ENCODE measurements around the gene AARS2. TPM values are rescaled to one million over a fixed set of nuclear protein-coding genes. Genes with fewer than 3 reads are reported as not detected.
A peak's percentile ranks its signal among the peaks of the same experiment; 100 is the strongest.

The AARS2 gene
- total RNA-seq, 2 donors from 2014 or later: 6.0 to 8.8 TPM

DNA sequence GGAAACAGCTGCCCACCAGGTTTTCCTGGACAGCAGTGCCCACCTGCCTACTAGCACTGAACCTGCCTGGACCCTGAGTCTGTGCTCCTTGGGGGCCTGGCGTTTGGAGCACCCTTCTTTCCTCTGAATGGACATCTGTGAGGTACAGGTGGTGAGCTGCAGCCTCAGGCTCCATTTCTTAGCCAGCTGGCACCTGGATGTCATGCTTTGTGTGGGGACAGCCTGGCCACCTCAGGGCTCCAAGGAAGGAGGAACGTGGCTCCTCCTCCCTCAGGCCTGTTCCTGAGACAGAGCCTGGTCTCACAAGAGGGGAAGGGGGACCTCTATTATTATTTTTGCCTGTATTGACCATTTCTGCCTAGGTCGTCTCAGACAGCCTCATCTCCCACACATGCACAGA, 34.8 kb downstream of the AARS2 start:
- no peaks in the 10 kb centered on the region for H3K27me3 ChIP-seq (replicated peaks; ENCODE audit: insufficient read depth)

DNA sequence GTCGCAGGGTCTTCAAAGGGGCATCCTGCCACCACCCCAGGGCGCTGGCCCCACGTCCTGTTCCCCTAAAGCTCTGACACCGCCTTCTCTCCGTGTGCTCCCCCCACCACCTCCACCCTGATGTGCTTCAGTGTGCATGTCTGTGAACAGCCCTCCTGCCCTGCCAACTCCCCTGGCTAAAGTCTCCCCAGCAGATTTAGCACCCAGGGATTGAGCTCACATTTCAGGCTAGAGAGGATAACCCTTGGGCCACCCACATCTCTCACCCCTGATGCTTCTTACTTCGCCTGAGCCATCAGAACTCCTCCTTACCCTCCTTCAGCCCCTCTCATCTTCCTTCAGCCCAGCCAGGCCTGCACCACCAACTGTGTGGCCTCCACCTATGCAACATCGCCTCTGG, 35.4 kb downstream of the AARS2 start:
- TF ChIP-seq, protein P1, sequence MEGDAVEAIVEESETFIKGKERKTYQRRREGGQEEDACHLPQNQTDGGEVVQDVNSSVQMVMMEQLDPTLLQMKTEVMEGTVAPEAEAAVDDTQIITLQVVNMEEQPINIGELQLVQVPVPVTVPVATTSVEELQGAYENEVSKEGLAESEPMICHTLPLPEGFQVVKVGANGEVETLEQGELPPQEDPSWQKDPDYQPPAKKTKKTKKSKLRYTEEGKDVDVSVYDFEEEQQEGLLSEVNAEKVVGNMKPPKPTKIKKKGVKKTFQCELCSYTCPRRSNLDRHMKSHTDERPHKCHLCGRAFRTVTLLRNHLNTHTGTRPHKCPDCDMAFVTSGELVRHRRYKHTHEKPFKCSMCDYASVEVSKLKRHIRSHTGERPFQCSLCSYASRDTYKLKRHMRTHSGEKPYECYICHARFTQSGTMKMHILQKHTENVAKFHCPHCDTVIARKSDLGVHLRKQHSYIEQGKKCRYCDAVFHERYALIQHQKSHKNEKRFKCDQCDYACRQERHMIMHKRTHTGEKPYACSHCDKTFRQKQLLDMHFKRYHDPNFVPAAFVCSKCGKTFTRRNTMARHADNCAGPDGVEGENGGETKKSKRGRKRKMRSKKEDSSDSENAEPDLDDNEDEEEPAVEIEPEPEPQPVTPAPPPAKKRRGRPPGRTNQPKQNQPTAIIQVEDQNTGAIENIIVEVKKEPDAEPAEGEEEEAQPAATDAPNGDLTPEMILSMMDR (IDR thresholded peaks at IDR 0.05): no peak
- DNase-seq (ENCODE audit: low spot score): no peak
- H3K9me3 ChIP-seq: no peaks in the 10 kb centered on the region
- ATAC-seq (ENCODE audit: insufficient number of reproducible peaks, low FRiP score, low read depth): no peak
- no peaks in the 10 kb centered on the region for H3K27me3 ChIP-seq (replicated peaks; ENCODE audit: insufficient read depth)
- no peak overlapping the region for H3K4me3 ChIP-seq
- H3K4me1 ChIP-seq (ENCODE audit: control insufficient read depth in 1 of 2, low read depth in 2 of 2): peaks cover 0 to 11% of the 10 kb centered on the region in 2 donors
- H3K27ac ChIP-seq: no peak overlapping the region
- no peaks in the 10 kb centered on the region for H3K36me3 ChIP-seq

More for the DNA sequence above, 34.8 kb downstream of the AARS2 start:
- TF ChIP-seq, protein P1 (IDR thresholded peaks at IDR 0.05): no peak
- ATAC-seq (ENCODE audit: insufficient number of reproducible peaks, low FRiP score, low read depth) (no peak), DNase-seq (ENCODE audit: low spot score) (no peak)
- Histone ChIP-seq H3K27ac (no peak overlapping the region), H3K9me3 (no peaks in the 10 kb centered on the region), H3K4me3 (no peak overlapping the region), H3K36me3 (no peaks in the 10 kb centered on the region), H3K4me1 (ENCODE audit: control insufficient read depth in 1 of 2, low read depth in 2 of 2) (peaks cover 0 to 11% of the 10 kb centered on the region in 2 donors)

DNA sequence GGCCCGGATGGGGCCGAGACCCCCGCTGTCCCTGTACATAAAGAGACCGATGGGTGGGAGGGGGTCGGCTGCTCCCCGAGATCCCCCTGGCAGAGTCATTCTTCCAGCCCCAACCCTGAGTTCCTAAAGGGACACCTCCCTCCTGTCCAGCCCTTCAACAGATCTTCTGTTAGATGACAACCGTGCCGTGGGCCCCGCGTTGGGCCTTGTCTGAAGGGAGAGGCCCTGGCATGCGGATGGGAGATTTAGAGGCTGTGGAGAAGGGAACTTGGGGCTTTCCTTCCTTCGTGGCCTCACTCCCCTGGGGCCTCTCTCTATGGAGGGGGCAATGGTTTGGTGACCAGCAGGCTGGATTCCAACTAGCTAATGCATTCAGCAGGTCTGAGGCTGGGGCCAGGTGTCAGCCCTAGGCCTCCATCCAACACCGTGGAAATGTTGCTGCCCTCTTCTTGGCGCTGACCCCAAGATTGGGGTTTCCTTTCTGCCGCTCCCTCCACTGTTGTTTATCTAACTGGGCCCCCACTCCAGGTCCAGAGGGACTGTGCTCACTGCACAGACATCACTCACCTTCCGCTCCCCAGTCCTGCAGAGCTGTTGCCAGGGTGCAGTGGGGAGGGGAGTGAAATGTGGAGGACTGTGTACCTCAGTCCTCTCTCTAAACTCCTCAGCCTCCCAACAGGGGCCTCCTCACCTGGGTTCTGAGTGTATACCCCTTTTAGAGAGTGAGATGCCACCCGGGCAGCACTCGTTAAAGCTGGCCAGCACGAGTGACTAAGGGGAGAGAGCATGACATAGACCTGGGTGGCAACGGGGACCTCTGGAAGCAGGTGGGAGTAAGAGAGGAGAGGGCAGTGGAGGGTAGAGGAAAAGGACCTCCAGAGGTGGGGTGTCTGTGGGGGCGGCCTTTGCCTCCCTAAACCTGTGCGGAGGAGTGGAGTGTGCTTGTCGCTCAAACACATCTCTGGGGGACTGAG, 36.2 kb downstream of the AARS2 start:
- no peak for ATAC-seq (ENCODE audit: insufficient number of reproducible peaks, low FRiP score, low read depth)
- Histone ChIP-seq H3K4me1 (ENCODE audit: control insufficient read depth in 1 of 2, low read depth in 2 of 2) (peaks cover 0 to 14% of the 10 kb centered on the region in 2 donors), H3K9me3 (no peaks in the 10 kb centered on the region), H3K36me3 (no peaks in the 10 kb centered on the region), H3K4me3 (no peak overlapping the region), H3K27me3 (replicated peaks; ENCODE audit: insufficient read depth) (no peaks in the 10 kb centered on the region), H3K27ac (no peak overlapping the region)
- TF ChIP-seq, protein P1 (IDR thresholded peaks at IDR 0.05): no peak
- DNase-seq (ENCODE audit: low spot score): no peak

DNA sequence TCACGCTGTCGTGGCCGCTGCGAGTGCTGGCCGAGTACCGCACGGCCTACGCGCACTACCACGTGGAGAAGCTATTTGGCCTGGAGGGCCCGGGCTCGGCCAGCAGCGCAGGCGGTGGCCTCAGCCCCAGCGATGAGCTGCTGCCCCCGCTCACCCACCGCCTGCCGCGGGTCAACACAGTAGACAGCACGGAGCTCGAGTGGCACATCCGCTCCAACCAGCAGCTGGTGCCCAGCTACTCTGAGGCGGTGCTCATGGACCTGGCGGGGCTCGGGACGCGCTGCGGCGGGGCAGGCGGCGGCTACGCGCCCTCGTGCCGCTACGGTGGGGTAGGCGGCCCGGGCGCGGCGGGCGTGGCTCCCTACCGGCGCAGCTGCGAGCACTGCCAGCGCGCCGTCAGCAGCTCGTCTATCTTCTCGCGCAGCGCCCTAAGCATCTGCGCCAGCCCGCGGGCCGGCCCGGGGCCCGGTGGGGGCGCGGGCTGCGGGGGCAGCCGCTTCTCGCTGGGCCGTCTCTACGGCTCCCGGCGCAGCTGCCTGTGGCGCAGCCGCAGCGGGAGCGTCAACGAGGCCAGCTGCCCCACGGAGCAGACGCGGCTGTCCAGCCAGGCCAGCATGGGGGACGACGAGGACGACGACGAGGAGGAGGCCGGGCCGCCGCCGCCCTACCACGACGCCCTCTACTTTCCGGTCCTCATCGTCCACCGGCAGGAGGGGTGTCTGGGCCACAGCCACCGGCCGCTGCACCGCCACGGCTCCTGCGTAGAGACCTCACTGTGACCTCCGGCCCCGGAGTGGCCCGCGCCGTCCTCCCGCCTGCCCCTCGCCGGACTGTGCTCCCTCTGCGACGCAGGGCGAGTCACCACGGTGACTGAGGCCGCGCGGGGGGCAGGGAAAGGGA, 37.1 kb downstream of the AARS2 start:
- Histone ChIP-seq H3K9me3 (no peaks in the 10 kb centered on the region), H3K4me1 (ENCODE audit: control insufficient read depth in 1 of 2, low read depth in 2 of 2) (peaks cover 0 to 15% of the 10 kb centered on the region in 2 donors), H3K36me3 (no peaks in the 10 kb centered on the region), H3K27me3 (replicated peaks; ENCODE audit: insufficient read depth) (no peaks in the 10 kb centered on the region), H3K4me3 (peak overlapping the region; percentile 64), H3K27ac (no peak overlapping the region)
- DNase-seq (ENCODE audit: low spot score): no peak
- no peak for ATAC-seq (ENCODE audit: insufficient number of reproducible peaks, low FRiP score, low read depth)
- TF ChIP-seq, protein P1 (IDR thresholded peaks at IDR 0.05): no peak

Data from thoracic aorta (tissue), 2 donors.